HL-60 (cell line): ENCODE data around the gene HOXB1.

Experiments used
- DNase-seq, 2 experiments: peaks; one replicate each; pipeline ENCODE4 v3.0.0-alpha.2; 2010 to 2020; ENCODE audit warnings: low read depth in 1 of 2, low spot score in 1 of 2
- H3K27ac ChIP-seq: fragments of 250-450 bp; sonication (Bioruptor Pico); replicated peaks from 2 replicates; pipeline ENCODE4 v1.5.1; 2020; ENCODE audit warnings: mild to moderate bottlenecking, moderate library complexity
- H3K27me3 ChIP-seq: fragments of 250-450 bp; sonication (Bioruptor Pico); 2 replicates; pipeline ENCODE4 v1.5.1; 2021; ENCODE audit warnings: mild to moderate bottlenecking, moderate library complexity; ENCODE audit not compliant: insufficient read depth, poor library complexity, severe bottlenecking
- H3K4me3 ChIP-seq: replicated peaks from 2 replicates; pipeline ENCODE4 v1.5.1; 2011; ENCODE audit warnings: mild to moderate bottlenecking, control low read depth, low read length; ENCODE audit not compliant: insufficient read depth
- GABPA ChIP-seq: IDR thresholded peaks from 2 replicates; pipeline ENCODE4 v1.6.1; 2012; ENCODE audit warnings: low read depth
- POLR2AphosphoS5 ChIP-seq: IDR thresholded peaks from 2 replicates; pipeline ENCODE4 v1.6.1; 2012; ENCODE audit warnings: low read depth
- SPI1 ChIP-seq: IDR thresholded peaks from 2 replicates; pipeline ENCODE4 v1.6.1; 2012; ENCODE audit warnings: low read depth, mild to moderate bottlenecking, borderline replicate concordance
- TF ChIP-seq, protein P1 (sequence below): IDR thresholded peaks from one replicate; pipeline ENCODE4 v1.5.1; 2011; ENCODE audit warnings: low read length, control low read depth, inconsistent platforms; ENCODE audit not compliant: insufficient read depth
- TF ChIP-seq, protein P2 (sequence below): IDR thresholded peaks from 2 replicates; pipeline ENCODE4 v1.6.1; 2012; ENCODE audit warnings: low read depth; ENCODE audit not compliant: insufficient replicate concordance

HOXB1 gene

DNA sequence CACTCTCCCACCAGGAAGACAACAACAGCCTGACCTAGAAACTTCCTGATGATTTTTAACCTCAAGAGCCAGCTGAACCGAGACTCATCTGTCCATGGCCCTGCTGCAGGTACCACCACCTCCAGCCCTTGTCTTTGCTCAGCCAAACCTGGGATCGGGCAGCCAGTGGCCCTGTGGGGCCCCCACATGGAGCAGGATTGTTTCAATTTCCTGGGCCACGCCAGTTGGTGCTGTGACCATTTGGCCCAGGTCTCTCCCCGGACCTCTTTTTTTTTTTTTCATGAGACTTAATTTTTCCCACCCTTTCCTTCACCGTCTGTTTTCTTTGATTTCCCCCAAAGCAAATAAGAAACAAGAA is 22.4 kb upstream of the HOXB1 start:
- no peak overlapping the region for H3K4me3 ChIP-seq
- peaks cover 38% of the 10 kb centered on the region for H3K27me3 ChIP-seq
- TF ChIP-seq POLR2AphosphoS5: no peak
- no peak overlapping the region for H3K27ac ChIP-seq
- DNase-seq: no peak

DNA sequence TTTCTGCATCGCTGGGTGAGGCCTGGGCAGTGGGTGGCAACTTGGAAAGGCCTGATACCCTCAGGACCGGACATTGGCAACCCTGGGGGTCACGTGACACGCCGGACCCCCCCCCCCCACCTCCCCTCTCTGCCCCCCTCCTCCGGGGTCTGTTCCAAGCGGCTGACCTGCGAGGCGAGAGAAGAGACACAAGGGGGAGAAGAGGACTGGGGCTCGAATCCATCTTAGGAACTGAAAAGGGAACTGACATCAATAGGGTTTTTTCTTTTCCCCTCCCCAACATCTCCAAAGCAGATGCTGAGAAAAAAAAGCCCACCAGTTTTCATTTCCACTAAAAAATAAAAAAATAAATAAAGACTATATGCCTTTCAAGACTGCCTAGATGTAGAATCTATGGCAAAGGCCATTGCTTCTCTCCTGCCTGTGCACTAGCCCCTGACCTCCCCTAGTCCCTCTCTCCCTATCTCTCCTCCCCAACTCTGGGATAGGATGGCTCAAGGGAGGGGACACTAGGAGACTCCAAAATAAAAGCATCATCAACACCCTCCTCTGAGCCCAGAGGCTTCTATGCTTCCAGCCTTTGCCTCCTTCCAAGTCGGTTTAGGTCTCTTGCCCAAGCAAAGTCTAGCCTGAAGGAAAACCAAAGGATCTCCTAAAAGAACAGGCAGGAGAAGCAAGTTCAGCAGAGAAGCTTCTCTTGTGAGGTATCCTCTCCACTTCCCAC is 21.8 kb upstream of the HOXB1 start:
- Histone ChIP-seq H3K27ac (no peak overlapping the region), H3K27me3 (peaks cover 42% of the 10 kb centered on the region), H3K4me3 (no peak overlapping the region)
- DNase-seq: no peak
- TF ChIP-seq, protein P1, sequence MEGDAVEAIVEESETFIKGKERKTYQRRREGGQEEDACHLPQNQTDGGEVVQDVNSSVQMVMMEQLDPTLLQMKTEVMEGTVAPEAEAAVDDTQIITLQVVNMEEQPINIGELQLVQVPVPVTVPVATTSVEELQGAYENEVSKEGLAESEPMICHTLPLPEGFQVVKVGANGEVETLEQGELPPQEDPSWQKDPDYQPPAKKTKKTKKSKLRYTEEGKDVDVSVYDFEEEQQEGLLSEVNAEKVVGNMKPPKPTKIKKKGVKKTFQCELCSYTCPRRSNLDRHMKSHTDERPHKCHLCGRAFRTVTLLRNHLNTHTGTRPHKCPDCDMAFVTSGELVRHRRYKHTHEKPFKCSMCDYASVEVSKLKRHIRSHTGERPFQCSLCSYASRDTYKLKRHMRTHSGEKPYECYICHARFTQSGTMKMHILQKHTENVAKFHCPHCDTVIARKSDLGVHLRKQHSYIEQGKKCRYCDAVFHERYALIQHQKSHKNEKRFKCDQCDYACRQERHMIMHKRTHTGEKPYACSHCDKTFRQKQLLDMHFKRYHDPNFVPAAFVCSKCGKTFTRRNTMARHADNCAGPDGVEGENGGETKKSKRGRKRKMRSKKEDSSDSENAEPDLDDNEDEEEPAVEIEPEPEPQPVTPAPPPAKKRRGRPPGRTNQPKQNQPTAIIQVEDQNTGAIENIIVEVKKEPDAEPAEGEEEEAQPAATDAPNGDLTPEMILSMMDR: no peak
- no peak for TF ChIP-seq POLR2AphosphoS5
- TF ChIP-seq GABPA: no peak
- TF ChIP-seq SPI1: no peak
- TF ChIP-seq, protein P2, sequence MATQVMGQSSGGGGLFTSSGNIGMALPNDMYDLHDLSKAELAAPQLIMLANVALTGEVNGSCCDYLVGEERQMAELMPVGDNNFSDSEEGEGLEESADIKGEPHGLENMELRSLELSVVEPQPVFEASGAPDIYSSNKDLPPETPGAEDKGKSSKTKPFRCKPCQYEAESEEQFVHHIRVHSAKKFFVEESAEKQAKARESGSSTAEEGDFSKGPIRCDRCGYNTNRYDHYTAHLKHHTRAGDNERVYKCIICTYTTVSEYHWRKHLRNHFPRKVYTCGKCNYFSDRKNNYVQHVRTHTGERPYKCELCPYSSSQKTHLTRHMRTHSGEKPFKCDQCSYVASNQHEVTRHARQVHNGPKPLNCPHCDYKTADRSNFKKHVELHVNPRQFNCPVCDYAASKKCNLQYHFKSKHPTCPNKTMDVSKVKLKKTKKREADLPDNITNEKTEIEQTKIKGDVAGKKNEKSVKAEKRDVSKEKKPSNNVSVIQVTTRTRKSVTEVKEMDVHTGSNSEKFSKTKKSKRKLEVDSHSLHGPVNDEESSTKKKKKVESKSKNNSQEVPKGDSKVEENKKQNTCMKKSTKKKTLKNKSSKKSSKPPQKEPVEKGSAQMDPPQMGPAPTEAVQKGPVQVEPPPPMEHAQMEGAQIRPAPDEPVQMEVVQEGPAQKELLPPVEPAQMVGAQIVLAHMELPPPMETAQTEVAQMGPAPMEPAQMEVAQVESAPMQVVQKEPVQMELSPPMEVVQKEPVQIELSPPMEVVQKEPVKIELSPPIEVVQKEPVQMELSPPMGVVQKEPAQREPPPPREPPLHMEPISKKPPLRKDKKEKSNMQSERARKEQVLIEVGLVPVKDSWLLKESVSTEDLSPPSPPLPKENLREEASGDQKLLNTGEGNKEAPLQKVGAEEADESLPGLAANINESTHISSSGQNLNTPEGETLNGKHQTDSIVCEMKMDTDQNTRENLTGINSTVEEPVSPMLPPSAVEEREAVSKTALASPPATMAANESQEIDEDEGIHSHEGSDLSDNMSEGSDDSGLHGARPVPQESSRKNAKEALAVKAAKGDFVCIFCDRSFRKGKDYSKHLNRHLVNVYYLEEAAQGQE: no peak

DNA sequence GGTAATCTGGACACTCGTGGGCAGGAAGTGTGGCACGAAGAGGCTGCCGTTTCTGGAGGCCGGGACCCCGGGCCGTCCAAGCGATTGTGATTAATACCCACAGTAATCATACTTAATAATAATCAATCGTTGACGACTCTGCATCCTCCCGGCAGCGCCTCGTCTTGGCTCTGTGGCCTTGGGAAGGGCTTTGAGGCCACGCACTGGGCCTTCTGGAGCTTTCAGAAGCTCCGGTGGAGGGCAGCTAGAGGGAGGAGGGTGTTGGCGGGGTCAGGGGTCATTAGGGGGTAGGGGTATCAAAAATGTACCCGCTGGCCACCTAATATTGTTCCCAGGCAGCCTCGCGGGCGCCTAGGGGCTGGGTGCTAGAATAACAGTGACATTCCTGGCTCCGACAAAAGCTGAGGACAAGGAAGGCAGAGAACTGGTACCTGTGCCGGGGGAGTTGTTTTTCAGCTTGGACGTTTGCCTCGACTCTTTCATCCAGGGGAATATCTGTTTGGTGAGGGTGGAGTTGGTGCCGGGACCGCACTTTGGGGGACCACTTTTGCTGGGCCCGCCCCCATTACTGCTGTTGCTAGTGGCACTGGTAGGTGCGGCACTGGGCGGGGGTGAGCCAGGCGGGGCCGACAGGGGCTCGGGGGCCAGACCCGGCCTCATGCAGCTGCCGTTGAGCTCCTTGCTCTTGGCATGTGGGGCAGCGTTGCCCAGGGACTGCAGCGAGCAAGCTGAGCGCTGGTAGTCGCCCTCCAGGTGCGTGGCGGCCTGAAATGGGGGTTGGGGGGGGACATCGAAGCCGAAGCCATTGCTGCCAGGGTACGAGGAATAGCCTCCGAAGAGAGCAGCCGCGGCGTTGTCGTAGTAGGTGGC is 21.0 kb upstream of the HOXB1 start:
- H3K27me3 ChIP-seq: peaks cover 40% of the 10 kb centered on the region
- H3K27ac ChIP-seq: no peak overlapping the region
- no peak for TF ChIP-seq GABPA
- TF ChIP-seq, protein P2: no peak
- TF ChIP-seq SPI1: no peak
- TF ChIP-seq, protein P1: no peak
- TF ChIP-seq POLR2AphosphoS5: no peak
- no peak overlapping the region for H3K4me3 ChIP-seq
- no peak for DNase-seq

DNA sequence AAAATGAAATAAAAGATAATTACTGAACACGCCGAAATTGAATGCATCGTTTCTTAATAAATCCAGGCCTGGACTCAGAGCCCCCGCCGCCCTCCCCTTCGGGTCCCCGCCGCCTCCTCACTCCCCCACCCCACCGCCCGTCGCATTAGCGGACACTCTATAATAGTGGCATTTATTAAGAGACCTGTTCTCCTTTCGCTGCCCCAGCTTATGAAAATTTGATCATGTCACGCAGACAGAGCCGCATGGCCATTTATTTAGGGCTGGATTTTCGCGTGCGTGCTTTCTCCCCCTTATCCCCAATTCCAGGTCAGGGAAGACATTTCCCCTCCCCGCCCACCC is 20.4 kb upstream of the HOXB1 start:
- Histone ChIP-seq H3K27me3 (peaks cover 45% of the 10 kb centered on the region), H3K4me3 (no peak overlapping the region), H3K27ac (no peak overlapping the region)
- DNase-seq: no peak
- TF ChIP-seq POLR2AphosphoS5 (no peak), SPI1 (no peak), GABPA (no peak)
- TF ChIP-seq, protein P2: no peak
- TF ChIP-seq, protein P1: no peak
